OCI-LY3 (cell line): ENCODE measurements around the gene CAV1.

Source experiments
- EZH2phosphoT487 ChIP-seq: fragments of 200-600 bp; shearing (Covaris generic); IDR thresholded peaks from 2 replicates; pipeline ENCODE4 v1.6.1; 2018; ENCODE audit warnings: antibody characterized with exemption, mixed run types, low read depth
- TF ChIP-seq, protein P1 (sequence below): fragments of 200-600, 300-600 bp; sonication (generic); IDR thresholded peaks from 2 replicates; pipeline ENCODE4 v1.5.1; 2014; ENCODE audit warnings: antibody characterized with exemption, low read length, low read depth

DNA sequence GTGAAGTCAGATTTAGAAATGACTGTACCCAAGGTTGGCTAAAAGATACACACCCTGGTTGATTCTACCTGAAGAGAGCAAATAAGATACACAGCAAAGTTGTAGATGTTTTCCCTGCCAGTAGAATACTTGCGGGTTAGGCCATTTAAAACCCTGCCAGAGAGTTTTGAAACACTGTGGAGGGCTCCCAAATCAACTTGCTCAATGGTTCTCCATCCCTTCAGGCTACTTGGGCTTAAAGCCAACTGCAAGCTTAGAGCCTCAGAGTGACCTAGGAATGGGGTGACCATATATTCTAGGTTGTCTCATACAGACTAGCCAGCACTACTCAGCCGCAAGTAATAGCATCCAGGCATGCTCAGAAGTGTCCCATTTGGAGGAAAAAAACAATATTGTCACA, 10.0 kb downstream of the CAV1 start:
- TF ChIP-seq, protein P1, sequence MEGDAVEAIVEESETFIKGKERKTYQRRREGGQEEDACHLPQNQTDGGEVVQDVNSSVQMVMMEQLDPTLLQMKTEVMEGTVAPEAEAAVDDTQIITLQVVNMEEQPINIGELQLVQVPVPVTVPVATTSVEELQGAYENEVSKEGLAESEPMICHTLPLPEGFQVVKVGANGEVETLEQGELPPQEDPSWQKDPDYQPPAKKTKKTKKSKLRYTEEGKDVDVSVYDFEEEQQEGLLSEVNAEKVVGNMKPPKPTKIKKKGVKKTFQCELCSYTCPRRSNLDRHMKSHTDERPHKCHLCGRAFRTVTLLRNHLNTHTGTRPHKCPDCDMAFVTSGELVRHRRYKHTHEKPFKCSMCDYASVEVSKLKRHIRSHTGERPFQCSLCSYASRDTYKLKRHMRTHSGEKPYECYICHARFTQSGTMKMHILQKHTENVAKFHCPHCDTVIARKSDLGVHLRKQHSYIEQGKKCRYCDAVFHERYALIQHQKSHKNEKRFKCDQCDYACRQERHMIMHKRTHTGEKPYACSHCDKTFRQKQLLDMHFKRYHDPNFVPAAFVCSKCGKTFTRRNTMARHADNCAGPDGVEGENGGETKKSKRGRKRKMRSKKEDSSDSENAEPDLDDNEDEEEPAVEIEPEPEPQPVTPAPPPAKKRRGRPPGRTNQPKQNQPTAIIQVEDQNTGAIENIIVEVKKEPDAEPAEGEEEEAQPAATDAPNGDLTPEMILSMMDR, result no peak
- no peak for TF ChIP-seq EZH2phosphoT487
